Activated T-helper 9 cell treated with anti-CD3 and anti-CD28 coated beads, Interleukin-2, amount 50 U/mL, for 16 hours (primary cell): ENCODE data around the gene PHACTR2.

ENCODE experiments used
- DNase-seq: peaks from one replicate; pipeline ENCODE4 v3.0.0-alpha.2; 2020; ENCODE audit warnings: low read depth

PHACTR2 gene

GRCh38 chr6:143742070-143742954 lies 64.5 kb downstream of the PHACTR2 start:
- no peak for DNase-seq

- no peak for DNase-seq
These were observed 65.1 kb downstream of the PHACTR2 start for GRCh38 chr6:143742955-143743255.

DNA sequence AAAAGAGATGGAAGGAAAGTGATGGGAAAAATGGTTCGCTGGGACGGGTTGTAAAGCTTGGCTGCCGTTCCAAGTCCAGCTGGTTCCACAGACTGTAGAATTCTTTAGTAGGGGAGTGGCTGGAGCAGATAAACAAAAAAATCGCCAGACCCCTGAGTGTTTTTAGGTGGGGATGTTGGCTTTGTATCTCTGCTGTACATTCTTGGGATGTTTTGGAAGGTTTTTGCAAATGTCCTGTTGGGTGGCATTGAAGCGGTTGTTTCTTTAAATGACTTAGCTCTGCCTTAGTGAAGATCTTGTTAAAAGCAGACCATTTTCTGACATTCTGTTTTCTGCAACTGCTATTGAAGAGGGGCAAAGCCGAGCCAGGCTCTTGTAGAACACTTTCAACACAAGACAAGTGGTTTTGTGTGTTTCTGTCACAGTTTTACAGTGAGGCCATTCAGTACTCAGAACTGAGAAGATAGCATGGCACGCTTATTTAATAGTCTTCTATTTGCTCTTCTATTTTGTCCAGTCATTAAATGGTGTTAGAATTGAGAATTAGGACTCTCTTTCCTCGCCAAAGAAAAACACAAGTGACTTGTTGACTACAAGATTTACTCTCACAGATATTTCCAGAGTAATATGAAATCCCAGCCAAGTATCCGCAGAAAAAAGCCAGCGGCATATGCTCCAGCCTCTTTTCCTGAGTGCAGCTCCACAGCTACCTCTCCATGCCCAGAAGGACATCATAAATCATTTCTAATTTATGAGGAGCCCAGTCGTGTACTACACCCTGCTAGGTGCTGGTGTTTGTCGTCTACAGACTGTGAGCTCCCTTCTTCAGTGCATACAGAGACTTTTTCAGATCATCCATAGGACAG lies 65.8 kb downstream of the PHACTR2 start:
- no peak for DNase-seq

DNA sequence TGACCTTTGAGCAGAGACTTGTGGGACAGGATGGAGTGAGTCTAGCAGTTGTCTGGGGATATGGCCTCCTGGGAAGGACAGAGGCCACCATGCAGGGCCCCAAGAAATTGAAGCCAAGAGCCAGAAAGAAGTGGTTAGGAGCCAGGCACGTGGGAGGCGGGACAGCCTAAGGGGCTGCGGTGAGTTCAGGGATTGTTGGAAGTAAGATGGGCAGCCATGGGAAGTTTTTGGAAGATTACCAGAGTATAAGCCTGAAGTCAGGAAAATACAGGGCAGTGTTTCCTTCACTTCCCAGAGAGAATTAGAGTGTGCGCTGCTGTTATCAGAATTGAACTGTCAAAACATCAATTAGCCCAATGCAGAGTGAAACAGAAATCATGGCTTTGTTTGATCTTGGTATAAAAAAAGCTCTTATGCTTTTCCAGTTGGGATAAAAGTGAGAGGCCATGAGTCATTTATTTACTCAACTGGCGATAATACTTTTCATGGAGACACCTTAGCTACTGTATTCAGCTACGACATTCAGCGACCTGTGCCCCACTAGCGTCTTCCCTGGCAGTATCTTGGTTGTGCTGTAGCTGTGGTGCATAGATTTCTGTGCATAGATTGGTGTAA lies 66.9 kb downstream of the PHACTR2 start:
- no peak for DNase-seq

DNA sequence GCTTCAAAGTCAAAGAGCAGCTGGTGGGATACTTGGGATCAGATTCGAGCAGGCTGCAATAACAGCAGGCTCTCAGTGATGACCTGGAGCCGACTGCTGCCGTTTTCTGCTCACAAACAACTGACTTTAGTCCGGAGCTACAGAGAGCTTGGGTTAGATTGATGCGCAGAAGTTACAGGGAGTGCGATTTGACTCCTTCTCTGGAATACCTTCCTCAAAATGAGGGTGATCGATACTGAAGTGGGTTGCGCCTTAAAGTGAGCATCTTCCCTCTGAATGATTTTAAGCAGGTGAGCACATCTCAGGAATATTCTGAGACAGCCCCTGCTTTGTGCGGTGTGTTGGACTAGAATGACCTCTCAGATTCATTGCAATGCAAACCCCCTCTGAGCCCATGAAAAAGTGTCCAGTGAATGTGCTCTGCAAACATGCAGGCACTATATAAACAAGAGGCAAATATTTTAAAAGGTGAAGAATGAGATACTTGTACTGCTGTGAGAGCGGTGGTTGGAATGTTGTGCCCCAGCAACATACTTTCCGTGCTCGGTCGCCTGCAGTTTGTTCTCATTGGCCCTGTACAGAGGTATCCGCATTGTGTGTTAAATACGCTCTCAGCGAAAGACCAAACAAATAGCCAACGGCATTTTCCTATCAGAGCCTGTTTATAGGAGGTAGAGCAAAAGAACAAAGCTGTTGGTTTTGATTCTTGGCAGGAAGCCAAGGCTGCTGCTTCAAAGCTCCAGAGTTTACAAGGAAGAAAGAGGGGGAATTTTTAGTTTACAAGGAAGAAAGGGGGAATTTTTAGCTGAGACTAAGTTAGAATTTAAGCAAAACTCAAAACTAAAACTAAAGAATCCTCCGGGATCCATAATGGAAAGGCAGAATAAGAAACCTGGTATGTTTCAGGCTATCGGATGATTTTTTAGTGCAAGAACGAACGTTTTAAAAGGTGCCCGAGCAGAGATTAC lies 67.7 kb downstream of the PHACTR2 start:
- no peak for DNase-seq

DNA sequence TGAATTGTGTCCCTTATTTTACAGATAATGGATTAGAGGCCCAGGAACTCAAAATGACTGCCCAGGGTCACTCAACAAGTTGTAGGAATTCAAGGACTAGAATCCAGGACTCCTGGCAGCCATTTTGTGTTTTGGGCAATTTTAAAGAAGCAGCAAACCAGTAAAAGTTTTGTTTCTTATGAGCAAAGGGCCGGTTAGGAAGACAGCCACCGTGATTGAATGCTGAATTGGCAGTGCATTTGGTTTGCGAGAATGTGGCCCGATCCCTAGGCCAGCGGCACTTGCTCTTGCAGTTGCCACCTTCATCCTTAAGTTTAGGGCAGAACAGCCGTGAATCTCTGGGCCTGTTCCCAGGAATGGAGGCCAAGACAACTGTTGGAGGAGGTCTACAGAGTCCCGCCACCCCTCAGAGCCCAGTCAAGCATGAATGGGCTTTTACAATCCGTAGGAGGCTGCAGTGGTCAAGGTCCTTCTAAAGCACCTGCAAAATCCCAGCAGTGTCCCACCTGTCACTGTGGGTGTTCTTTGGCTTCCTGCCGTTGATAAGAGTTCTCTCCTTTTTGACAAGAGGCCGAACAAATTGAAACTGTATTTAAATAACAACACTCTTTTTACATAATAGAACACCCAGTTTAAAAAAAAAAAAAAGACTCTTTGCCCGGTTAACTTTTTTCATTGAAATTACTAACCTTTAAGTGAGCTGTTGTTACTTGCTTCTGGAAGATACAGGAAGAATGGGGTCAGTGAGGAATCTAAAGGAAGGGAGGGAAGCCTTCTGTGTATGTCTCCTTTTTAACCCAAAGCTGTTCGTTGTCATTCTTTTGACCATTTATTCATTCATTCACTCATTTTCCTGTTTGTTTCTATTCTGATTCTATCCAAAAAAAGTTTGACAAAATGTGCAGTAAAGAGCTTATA lies 68.7 kb downstream of the PHACTR2 start:
- no peak for DNase-seq

DNA sequence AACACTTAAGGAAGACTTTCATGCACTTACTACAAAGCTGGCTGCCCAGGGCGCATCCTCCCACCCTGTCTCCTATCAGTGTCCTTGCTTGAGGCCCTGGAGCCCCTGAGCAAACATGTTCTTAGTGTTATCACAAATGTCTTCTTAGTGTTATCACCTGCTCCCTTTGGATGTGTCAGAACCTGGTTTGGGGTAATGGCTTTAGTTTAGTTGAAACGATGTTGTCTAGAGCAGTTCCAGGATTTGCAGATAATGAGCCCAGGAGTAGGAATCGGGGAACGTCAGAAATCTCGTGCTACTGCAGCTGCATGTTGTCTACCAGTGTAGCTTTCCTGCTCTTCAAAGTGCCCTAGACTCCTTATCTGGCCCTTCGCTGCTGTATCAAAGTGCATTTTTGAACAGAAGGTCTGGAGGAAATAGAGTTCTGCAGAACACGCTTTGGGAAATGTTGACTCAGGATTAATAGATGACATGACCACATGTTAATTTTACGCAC lies 69.6 kb downstream of the PHACTR2 start:
- DNase-seq = no peak

- DNase-seq = no peak
These were observed 72.1 kb downstream of the PHACTR2 start for GRCh38 chr6:143749891-143750290.

DNA sequence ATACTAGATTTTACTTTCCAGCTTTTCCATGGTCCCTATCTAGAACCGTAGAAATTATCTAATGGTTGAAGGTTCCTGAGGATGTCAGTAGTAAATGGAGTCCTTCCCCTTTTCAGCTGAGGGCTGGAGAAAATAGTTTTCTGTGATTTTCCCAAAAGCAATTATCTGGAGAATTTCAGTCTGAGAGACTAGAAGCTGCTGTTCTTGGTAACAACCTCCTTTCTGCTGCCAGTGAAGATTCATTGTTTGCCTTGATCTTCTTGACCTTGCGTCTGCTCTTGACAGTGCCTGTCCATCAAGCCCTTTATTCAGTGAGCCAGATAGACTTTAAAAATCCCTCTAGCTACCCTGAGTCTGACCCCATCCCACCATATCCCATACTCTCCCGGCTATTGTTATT lies 73.1 kb downstream of the PHACTR2 start:
- no peak for DNase-seq

DNA sequence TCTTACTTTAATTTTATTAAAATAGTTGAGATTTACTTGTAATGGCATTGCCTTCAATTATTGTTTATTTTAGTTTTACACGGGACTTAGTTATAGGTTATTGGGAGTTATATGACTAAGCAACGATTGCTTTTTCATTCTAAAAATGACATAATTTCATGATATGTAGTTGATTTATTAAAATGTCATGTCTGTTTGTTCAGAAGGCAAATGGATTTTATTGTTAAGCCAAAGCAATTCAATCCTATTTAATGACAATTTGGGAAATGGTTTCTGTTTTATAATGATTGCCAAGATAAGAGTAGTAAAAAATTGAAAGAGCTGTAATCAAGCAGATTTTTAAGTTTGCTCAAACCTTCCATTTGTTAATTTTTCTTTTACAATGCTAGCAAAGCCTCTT lies 74.7 kb downstream of the PHACTR2 start:
- DNase-seq = no peak

- no peak for DNase-seq
These were observed 75.9 kb downstream of the PHACTR2 start for GRCh38 chr6:143753678-143754077.

DNA sequence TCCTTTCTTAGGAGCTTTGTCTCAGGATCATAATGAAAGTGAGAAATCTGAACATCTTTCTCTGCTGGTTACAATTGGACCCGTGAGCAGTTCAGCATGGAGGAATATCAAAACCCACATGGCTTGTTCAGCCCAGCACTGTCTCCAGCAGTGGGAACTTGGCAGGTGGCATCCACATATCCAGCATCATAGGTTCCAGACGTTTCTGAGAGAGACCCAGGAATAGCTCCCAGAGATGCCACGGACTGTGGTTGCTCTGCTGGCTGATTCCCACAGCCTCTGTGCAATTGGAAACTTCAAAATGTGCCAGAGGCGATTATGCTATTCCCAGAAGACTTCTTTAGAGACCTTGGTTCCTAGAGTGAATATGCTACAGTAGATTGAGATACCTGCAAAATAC lies 76.4 kb downstream of the PHACTR2 start:
- DNase-seq = no peak

DNA sequence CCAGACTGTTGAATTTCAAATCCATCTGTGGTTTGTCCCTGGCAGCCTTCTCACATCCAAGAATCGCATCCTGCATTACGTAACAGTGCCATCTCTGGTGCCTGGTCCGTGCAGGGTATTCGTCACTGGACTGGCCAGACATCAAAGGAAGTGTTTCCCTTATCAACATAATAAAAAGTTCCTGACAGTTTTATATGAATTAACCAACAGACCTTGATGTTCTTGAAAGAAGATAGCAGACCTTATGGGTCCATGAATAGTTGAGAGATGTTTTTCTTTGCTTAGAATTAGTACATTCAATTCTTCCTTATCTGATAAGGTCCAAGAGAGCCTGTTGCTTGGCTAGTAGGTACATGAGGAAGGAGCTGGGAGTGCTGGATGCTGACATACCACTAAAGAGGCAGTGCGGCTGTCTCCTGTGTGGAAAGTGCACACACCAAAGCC lies 77.6 kb downstream of the PHACTR2 start:
- no peak for DNase-seq

- DNase-seq = no peak
These were observed 79.6 kb downstream of the PHACTR2 start for GRCh38 chr6:143757346-143757832.

GRCh38 chr6:143758551-143758950 lies 80.8 kb downstream of the PHACTR2 start:
- DNase-seq = no peak

- DNase-seq = no peak
These were observed 81.9 kb downstream of the PHACTR2 start for GRCh38 chr6:143759666-143760065.

DNA sequence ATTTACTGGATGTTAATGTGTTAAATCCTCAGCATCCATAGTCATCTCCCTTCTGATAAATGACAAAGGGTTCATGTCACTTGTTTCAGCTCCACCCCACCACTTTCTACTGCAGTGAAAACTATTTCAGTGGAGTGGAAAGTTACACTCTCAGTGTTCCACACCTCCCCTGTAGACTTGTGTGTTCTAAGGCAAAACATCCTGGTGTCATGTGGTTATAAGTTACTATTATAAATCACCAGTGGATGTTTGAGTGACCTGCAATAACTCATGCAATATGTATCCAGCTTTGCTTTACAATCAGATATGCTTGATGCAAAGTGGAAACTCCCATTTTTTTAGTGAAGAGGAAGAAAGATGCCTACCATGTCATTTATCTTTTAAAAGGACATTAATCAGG lies 83.3 kb downstream of the PHACTR2 start:
- no peak for DNase-seq

DNA sequence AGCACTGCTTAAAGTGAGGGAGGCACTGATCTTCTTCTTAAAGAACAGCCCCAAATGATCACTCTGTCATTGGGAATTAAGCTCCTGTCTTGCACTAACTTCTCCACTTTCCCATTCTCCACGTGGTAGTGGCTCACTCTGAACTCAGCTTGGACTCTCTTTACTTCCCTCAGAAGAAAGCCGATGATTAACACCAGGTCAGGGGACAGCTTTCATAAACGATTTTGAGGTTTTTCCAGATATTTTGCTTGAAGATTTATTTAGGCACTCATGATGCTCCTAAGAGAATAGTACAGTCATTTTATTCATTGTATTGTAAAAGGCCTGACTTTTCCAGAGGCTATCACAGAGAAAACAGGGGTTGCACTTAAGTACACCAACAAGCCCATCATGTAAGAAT lies 84.4 kb downstream of the PHACTR2 start:
- DNase-seq = no peak

- DNase-seq = no peak
These were observed 87.8 kb downstream of the PHACTR2 start for GRCh38 chr6:143765422-143766184.
